Gastroesophageal sphincter (tissue), 4 donors: Measurements from ENCODE around the gene CCL4. TPM values are rescaled to one million over a fixed set of nuclear protein-coding genes. Genes with fewer than 3 reads are reported as not detected.

ENCODE experiments used
- ATAC-seq: fragments of 150-250 bp; one replicate; pipeline ENCODE4 v1.9.1; 2016; ENCODE audit warnings: mild to moderate bottlenecking, moderate library complexity
- H3K27ac ChIP-seq, 4 donors: fragments of 200-600 bp; sonication (generic) in 3 of 4; 1 replicate in 3 of 4; 2 replicates in 1 of 4; pipeline ENCODE4 v1.5.1; 2016 to 2019
- H3K27me3 ChIP-seq: fragments of 200-600 bp; sonication (generic); one replicate; pipeline ENCODE4 v1.5.1; 2019
- H3K36me3 ChIP-seq, 2 donors: fragments of 200-600 bp; sonication (generic); one replicate each; pipeline ENCODE4 v1.5.1; 2019; ENCODE audit warnings: control low read depth in 1 of 2
- H3K4me1 ChIP-seq, 3 donors: fragments of 200-600 bp; sonication (generic); 1 replicate in 2 of 3; 2 replicates in 1 of 3; pipeline ENCODE4 v1.5.1; 2016 to 2019; ENCODE audit warnings: control low read depth in 2 of 3
- H3K4me3 ChIP-seq, 2 donors: fragments of 200-600 bp; sonication (generic); one replicate each; pipeline ENCODE4 v1.5.1; 2019; ENCODE audit warnings: mild to moderate bottlenecking in 1 of 2, moderate library complexity in 1 of 2
- H3K9me3 ChIP-seq, 3 donors: fragments of 200-600 bp; sonication (generic); one replicate each; pipeline ENCODE4 v1.5.1; 2017 to 2019; ENCODE audit warnings: control low read depth in 2 of 3
- EP300 ChIP-seq: sonication (generic); formaldehyde crosslinking; IDR thresholded peaks from one replicate; pipeline ENCODE4 v1.6.1; 2017; ENCODE audit warnings: antibody characterized with exemption, mild to moderate bottlenecking
- POLR2A ChIP-seq, 2 donors: fragments of 450-650 bp; IDR thresholded peaks; one replicate each; pipeline ENCODE4 v1.6.1; 2017; ENCODE audit warnings: antibody characterized with exemption in 2 of 2, mild to moderate bottlenecking in 2 of 2, moderate library complexity in 1 of 2
- POLR2AphosphoS5 ChIP-seq: sonication (generic); formaldehyde crosslinking; IDR thresholded peaks from one replicate; pipeline ENCODE4 v1.6.1; 2017; ENCODE audit warnings: antibody characterized with exemption
- WGBS, 2 donors: methylation state at CpG; one replicate each; pipeline ENCODE4 v1.1.5; 2018; ENCODE audit warnings: low coverage in 1 of 2; 5-methylcytosine and 5-hydroxymethylcytosine counted together
- small RNA-seq, 4 donors: library from RNA; depleted of rRNA; stranded (forward); fragments of <200 nt; gene quantifications; one replicate each; pipeline ENCODE3, GENCODE V24; 2016
- total RNA-seq, 4 donors: library from RNA; depleted of rRNA; stranded (reverse); fragments of >200 nt; gene quantifications; one replicate each; pipeline ENCODE4 v1.1.0, GENCODE V29; 2016
- TF ChIP-seq, protein P1 (sequence below), 4 experiments: fragments of 200-600 bp in 2 of 4; fragments of 450-650 bp in 2 of 4; sonication (generic) in 1 of 4; IDR thresholded peaks; one replicate each; pipeline ENCODE4 v1.5.1; 2017 to 2019; ENCODE audit warnings: antibody characterized with exemption in 4 of 4, mild to moderate bottlenecking in 2 of 4, moderate library complexity in 2 of 4

CCL4 gene
- total RNA-seq, 4 donors from 2014 or later = 1.4 to 4.7 TPM; not detected in 2

DNA sequence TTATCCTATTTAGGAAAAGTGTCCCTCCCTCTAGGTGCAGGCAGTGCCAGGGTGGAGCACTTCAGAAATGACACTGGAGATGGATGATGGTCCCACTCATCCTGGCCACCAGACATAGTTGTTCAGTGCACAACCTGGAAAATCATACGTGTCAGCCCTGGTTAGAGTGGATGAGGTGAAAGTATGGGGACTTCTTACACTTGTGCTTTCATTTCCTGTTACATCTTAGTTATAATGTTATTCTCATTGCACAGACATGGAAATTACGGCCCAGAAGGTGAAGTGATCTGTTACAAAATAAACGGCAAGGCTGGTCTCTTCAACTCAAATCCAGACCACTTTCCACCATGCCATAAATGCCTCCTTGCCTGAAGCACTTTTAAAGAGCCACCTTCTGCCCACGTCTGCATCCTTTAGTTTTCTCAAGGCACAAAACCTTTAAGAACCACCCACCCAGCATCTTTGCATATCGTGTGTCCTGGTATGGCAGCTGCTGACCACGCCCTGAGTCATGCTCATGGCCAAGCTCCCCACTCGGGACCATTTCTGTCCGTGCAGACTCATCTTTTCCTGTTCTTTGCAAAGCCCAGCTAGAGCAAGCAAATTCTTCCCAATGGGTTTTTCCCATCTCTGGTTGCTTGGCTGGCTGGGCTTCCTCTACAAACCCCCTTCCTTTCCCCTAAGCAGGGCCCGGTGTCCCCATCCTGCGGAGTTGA, 50.4 kb downstream of the CCL4 start:
- Histone ChIP-seq H3K4me3 (no peak overlapping the region), H3K9me3 (no peaks in the 10 kb centered on the region), H3K27me3 (peaks cover 55% of the 10 kb centered on the region), H3K36me3 (no peaks in the 10 kb centered on the region), H3K27ac (no peak overlapping the region), H3K4me1 (peaks cover 0 to 10% (median 0%) of the 10 kb centered on the region in 3 donors)
- TF ChIP-seq POLR2AphosphoS5 = no peak
- TF ChIP-seq EP300 = no peak
- no peak for TF ChIP-seq POLR2A (IDR thresholded peaks at IDR 0.05)
- TF ChIP-seq, protein P1, sequence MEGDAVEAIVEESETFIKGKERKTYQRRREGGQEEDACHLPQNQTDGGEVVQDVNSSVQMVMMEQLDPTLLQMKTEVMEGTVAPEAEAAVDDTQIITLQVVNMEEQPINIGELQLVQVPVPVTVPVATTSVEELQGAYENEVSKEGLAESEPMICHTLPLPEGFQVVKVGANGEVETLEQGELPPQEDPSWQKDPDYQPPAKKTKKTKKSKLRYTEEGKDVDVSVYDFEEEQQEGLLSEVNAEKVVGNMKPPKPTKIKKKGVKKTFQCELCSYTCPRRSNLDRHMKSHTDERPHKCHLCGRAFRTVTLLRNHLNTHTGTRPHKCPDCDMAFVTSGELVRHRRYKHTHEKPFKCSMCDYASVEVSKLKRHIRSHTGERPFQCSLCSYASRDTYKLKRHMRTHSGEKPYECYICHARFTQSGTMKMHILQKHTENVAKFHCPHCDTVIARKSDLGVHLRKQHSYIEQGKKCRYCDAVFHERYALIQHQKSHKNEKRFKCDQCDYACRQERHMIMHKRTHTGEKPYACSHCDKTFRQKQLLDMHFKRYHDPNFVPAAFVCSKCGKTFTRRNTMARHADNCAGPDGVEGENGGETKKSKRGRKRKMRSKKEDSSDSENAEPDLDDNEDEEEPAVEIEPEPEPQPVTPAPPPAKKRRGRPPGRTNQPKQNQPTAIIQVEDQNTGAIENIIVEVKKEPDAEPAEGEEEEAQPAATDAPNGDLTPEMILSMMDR (IDR thresholded peaks at IDR 0.05) = no peak
- WGBS, 2 donors = 61 to 76% methylated on average over 6 to 8 of the region's 10 CpGs
- no peak for ATAC-seq

Small RNAs within 50 kb of the gene (small RNA-seq; reads per million reads assigned to genes)
- gene RN7SL301P = 0 reads per million in 4 donors

Other genes with a start within 250 kb of the CCL4 start
- under 1 TPM in 1 of 4 donors, not detected in 3; 0.27 TPM for gene HEATR9, start 234.9 kb upstream of the CCL4 start, total RNA-seq
- 1 to 10 TPM in 3 of 4 donors, under 1 TPM in 1; 0.78 to 3.8 (median 2.2) TPM for gene CCL5, start 223.5 kb upstream of the CCL4 start, total RNA-seq
- under 1 TPM in 1 of 4 donors, not detected in 3; 0.79 TPM for gene RDM1, start 173.1 kb upstream of the CCL4 start, total RNA-seq
- gene LYZL6, start 160.1 kb upstream of the CCL4 start, total RNA-seq = not detected
- gene CCL16, start 122.3 kb upstream of the CCL4 start, total RNA-seq = not detected
- gene CCL14, start 117.1 kb upstream of the CCL4 start, total RNA-seq = 10 to 100 TPM in 3 of 4 donors, 1 to 10 TPM in 1; 6.5 to 57.5 (median 38.0) TPM
- gene CCL15, start 102.3 kb upstream of the CCL4 start, total RNA-seq = not detected
- 10 to 100 TPM in 1 of 4 donors, 1 to 10 TPM in 2, not detected in 1; 1.2 to 12.9 (median 7.3) TPM for gene CCL23, start 85.9 kb upstream of the CCL4 start, total RNA-seq
- 10 to 100 TPM in 2 of 4 donors, 1 to 10 TPM in 1, not detected in 1; 5.9 to 18.0 (median 11.9) TPM for gene CCL18, start 39.6 kb upstream of the CCL4 start, total RNA-seq
- 1 to 10 TPM in 1 of 4 donors, not detected in 3; 2.4 TPM for gene CCL3, start 13.7 kb upstream of the CCL4 start, total RNA-seq
- gene TBC1D3B, start 72.8 kb downstream of the CCL4 start, total RNA-seq = 1 to 10 TPM; 1.7 to 9.2 (median 5.0) TPM
- not detected for gene CCL3L1, start 92.9 kb downstream of the CCL4 start, total RNA-seq
- under 1 TPM in 1 of 4 donors, not detected in 3; 0.69 TPM for gene CCL4L2, start 107.2 kb downstream of the CCL4 start, total RNA-seq
- gene TBC1D3I, start 160.7 kb downstream of the CCL4 start, total RNA-seq = not detected
- 1 to 10 TPM in 1 of 4 donors, under 1 TPM in 1, not detected in 2; 0.31 to 1.9 TPM for gene TBC1D3G, start 220.1 kb downstream of the CCL4 start, total RNA-seq